HG02763 (cell line): ENCODE results near the gene RERE.

ENCODE experiments used
- ATAC-seq: cut with Tn5 transposase; IDR thresholded peaks from one replicate; pipeline ENCODE4 v1.9.1; 2021; ENCODE audit warnings: mild to moderate bottlenecking, moderate library complexity; ENCODE audit not compliant: unreplicated experiment

Gene RERE

DNA sequence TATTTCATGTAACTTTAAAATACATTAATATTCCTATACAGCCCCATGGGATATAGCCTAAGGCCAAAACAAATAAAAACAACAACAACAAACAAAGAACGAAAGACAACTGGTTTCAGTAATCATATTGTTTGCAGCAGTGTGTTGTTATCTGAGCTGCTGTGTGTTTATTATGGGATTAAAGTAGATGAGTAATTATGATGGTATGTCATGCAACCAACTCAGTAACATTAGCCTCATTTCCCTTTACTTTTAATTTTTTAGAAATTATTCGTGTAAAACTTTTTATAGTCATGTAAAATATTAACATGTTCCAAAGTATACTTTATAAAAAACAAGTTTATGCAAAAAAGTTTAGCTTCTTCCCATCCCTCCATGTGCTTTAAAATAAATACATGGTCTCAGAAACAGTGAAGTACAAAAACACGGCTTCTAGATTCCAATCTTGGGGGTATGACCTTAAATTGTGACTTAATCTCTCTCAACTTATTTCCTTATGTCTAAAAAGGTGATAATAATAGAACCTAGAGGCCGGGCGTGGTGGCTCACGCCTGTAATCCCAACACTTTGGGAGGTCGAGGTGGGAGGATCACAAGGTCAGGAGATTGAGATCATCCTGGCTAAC, 323.4 kb downstream of the RERE start:
- no peak for ATAC-seq

DNA sequence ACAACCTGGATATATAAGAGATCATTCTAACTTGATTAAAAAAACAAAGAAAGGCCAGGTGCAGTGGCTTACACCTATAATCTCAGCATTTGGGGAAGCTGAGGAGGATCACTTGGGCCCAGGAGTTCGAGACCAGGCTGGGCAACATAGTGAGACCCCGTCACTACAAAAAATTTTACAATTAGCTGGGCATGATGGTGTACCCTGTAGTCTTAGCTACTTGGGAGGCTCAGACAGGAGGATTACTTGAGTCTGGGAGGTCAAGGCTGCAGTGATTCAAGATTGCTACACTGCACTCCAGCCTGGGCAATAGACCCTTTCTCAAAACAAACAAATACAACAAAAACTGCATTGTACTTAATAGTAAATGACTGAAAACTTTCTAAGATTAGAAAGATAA, 330.2 kb downstream of the RERE start:
- ATAC-seq, result no peak

DNA sequence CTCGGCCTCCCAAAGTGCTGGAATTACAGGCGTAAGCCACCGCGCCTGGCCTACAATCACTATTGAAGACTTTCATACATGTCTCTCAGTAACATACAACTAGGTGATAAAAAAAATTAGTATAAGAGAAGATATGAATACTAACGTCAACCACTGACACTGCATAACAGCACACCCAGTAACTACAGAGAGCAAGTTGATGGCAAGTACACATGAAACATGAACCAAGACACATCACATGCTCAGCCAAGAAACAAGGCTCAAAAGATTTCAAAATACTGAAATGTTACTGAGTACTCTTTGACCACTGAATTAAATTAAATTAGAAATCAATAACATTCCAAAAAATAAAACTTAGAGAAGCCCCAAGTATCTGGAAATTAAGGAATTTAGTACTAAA, 331.4 kb downstream of the RERE start:
- ATAC-seq, result no peak

DNA sequence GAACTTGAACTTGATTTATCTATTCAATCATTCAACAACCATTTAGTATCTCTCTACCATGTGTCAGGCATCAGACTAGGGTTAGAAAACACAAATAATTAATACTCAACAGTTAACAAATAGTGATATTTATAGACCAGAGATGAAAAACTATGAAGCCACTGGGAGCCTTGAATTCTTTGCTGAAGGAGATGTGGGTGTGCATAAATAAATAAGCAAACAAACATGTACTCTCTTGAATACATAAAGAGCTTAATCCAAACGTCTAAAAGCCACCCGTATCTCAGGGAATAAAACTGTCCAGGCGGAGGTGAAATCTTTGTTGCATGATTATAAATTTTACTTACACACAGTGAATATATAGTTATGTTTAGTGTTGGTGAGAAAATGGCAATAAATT, 333.9 kb downstream of the RERE start:
- ATAC-seq, result no peak

DNA sequence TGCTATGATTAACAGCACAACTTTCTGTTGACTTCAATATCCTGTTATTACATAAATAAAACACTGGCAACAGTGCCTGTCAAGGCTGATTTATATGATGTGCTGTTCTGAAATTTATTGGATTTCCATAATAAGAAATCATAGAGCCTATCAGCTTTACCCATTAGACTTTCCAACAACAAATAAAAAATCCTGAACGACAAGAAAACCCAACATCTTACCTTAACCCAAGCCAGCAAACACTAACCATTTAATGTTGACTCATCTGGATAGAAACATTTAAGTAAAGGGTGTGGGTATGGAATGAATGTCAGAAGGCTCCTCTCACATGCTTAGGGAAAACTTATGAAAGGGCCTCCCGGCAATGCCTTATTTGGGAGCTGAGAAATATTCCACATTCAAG, 334.5 kb downstream of the RERE start:
- ATAC-seq, result no peak

DNA sequence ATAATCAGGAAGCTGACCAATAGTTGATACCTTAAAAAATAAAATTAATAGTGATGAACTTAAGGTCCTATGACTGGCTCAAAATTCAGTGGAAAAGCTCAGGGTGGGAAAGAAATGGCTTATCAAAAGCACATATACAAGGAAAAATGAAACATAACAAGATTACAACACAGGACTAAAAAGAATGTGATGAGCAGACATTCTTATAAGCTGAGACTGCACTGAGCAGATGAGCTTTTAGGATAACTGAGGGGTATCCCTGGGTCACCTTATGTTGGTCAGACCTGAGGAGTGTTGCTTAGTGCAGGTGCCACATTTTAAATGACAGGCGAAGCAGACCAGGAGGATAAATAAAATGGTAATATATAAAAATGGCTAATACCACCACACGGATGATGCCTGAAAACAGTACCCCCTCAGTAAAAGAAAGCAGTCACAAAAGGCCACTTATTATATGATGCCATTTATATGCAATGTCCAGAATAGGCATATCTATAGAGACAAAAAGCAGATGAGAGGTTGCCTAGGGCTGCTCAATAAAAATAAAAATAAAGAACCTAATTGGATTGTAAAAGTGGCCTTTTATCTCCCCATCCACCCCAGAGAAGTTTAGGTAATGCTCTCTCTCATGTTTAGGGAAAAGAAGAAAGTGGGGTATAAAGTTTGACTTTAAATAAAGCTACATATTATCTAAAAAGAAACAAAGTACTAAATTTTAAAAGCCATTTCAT, 335.6 kb downstream of the RERE start:
- ATAC-seq, result no peak

DNA sequence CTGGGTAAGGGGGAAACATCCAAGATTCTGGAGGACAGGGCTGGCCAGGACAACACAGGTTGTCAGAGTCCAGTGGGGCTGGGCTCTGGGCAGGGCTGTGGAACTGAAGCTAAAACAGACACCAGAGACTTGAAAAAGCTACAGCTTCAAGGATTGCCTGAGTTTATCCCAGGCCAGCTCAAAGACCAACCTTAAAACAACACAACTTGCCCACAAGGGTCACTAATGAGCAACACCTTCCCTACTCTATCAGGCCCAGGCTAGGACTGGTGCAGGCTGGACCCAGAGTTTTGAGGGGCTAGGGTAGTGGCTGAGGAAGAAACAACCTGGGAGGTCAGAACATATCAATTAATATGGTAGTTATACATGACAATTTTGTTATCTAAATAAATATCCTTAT, 338.9 kb downstream of the RERE start:
- no peak for ATAC-seq

DNA sequence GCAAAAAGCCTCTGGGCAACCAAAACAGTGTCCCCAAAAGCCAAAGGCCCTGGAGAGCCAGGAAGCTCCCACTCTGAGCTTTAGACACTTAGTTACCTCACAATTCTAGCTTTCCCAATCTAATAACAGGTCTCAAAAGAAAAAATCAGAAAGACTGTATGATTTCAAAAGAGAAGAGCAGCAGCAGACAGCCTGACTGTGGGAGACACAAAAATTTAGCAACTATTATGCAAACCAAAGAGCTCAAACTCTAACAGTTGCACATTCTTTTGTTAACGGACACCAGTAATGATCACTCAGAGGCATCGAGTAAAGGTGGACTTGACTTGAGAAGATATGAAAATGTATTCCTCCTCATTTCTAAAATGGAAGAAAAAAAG, 339.5 kb downstream of the RERE start:
- ATAC-seq, result no peak

DNA sequence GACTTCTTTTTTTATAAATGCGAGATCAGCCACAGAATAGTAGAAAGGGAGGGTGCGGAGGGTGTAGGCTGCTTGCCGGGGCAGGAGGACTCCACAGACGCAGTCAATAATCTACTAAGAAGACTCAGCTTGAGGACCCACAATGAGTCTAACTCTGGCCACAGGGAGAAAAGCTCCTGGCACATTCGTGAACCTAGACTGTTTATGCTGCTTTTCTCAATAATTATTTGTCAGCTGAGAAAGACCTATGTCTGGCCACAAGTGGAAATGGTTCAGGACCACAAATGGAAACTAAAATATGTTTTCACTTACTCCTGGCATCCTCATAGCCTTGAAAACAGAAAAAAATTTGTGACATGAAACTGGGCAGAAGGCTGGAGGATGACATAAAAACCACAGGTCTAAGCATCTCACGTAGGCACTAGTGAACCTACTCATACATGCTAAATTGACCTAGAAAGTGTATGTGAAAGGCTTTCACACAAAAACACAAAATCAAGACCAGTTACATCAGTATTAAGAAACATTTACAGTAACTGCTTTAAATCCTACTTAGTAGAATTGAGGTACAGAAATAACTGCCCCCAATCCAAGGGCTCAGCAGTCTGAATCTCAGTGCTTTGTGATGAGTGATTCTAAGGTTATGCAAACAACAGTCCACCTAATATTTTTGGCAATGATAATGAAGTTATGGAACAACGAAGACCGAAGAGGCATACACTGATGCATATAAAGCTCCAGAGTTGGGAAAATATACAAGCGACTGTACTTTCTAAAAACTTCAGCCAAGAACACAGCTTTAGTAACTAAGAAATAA, 340.1 kb downstream of the RERE start:
- ATAC-seq, result peak; percentile 68

DNA sequence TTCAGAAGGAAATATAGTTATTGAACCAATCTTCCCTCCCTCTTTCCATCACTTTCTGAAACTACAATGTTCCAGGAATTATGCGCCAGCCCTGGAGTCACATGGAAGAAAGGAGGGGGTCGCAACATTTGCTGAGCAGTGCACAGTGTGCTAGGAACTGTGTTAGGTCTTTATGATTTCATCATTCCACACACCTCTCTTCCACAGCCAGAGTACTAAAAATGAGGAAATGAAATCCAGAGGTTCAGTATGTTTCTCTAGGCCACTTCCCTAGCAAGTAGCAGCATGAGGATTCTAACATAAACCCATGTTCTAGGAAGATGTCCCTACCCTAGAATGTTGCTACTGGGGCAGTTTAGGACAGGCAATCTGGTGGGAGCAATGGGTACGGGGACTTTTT, 341.4 kb downstream of the RERE start:
- no peak for ATAC-seq

DNA sequence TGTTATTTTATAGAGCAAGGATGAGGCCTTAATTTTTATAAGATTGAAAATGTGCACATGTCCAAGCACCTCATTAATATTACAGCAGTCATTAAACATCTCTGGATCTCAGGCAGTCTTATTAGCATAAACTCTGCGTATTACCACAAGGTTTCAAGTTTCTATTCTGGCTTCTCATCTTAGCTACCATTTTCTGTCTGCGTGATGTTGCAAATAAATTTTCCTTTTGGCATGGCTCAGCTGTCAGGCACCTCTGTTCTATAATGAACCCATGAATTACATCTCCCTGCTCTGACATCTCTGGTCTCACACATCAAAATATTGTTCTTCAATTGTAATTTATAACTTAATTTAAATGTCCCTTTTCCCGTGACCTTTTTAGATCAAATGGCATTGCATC, 343.1 kb downstream of the RERE start:
- no peak for ATAC-seq

DNA sequence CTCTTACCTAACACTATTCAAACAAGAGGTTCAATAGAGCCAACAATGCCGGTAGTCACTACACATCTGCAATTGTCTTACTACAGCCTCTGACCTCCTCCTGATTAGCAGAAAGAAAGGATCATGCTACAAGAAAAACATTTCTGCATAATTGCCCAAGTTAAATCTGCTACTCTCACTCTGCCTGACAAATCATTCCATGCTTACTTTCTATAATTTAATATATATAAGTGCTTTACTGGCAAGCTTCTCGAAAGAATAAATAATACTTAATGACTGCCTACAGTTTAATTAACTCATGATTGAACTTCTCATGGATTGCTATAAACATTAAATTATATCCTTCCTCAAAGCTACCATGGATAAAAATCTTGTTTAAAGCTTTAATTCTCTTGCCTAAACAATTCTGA, 343.5 kb downstream of the RERE start:
- ATAC-seq, result no peak

DNA sequence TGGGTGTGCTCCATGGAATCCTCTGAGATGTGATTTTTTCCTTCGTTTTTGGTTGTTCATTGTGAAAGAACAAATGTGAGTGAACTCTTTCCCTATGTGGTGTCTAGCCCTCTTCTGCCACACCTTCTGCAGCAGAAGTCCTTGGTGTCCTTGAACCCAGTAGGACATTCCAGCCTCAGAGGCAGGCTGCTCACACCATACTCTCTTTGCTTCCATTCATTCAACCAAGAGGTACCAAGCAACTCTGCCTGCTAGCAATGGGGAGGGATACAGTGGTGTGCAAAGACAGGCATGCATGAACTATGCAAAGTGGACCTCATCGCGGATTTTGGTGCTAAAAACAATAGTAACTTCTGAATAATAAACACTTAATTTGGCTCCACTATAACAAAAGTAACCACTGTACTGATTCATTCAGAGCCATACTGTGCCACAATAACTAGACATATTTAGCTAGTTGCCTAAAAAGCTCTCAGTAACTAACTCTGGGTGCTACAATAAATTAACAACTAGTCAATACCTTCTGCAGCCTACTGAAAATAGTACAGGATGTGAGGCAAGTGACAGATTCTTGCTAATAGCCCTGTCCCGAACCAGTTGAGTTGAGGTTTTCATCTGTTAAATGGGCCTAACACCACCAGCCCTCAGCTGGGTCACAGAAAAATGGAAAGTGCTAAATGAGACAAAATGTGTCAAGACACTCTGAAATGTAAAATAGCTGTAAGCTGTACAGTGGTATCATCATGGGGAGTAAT, 344.1 kb downstream of the RERE start:
- no peak for ATAC-seq

DNA sequence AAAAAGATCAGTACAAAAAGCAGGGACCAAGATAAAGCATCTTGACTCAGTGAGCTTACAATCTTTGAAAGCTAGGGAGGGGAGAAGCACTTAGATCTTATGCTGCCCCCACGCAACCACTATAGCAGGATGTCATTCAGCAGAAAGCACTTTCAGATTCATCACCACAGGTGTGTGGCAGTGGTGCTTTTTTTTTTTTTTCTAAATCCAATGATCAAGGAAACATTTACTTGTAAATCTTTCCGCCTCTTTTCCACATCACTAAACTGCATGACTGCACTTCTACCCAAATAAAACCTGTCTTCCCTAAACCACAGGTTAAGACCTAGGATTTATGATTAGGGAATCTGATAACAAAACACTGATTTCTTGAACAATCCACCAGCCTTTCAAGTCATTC, 344.8 kb downstream of the RERE start:
- ATAC-seq, result no peak

DNA sequence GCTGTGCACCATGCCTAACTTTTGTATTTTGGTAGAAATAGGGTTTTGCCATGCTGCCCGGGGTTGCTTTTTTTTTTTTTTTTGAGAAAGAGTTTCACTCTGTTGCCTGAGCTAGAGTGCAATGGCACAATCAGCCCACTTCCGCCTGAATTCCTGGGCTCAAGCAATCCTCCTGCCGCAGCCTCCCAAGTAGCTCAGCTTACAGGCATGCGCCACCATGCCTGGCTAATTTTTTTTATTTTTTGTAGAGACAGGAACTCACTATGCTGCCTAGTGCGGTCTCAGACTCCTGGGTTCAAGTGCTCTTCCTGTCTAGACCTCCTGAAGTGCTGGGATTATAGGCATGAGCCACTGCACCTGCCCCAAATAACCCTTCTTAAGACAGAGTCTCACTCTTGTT, 346.0 kb downstream of the RERE start:
- no peak for ATAC-seq

DNA sequence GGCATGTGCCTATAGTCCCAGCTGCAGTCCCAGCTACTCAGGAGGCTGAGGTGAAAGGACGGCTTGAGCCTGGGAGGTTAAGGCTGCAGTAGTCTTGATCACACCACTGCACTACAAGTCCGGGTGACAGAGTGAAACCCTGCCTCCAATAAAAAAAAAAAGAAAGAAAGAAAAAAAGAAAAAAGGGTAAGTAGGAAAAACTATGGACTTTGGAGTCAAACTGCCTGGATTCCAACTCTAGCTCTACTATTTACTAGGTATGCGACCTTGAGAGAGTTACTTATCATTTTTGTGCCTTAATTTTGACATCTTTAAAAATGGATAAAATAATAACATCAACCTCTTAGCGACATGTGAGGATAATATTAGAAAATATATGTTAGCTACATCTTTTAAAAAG, 348.7 kb downstream of the RERE start:
- ATAC-seq, result no peak

DNA sequence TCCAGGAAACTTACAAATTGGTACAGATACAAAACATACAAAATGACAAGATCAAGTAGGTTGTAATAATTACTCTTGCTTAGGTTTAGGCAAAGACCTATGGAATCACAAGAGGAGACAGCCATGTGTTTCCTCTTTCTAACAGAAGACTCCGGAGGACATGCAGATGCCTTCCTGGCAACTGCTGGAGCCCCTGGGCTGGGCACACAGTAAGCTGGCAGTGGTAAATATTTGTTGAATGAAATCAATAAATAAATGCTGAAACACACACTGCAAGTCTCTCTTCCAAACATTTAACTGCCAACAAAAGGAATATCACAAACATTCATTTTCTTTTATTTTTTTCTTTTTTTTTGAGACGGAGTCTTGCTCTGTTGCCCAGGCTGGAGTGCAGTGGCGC, 350.1 kb downstream of the RERE start:
- ATAC-seq, result no peak

DNA sequence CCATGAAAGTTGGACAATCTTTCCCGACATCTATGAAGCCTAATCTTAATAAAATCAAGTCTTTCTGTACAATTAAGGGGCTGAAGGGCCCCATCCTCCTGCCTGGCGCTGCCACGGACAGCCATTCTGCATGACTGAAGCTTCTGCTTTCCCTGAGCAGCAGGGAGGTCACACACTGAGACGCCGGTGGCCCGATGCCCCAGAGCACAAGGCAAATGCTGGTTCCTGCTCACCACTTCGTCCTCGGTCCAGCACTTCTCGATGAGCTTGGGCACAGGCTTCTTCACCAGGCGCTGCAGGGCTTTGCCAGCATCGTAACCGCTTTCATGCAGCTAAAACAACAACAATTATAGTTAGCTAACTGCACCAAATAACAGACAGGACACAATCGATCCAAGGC, 351.7 kb downstream of the RERE start:
- ATAC-seq, result no peak

DNA sequence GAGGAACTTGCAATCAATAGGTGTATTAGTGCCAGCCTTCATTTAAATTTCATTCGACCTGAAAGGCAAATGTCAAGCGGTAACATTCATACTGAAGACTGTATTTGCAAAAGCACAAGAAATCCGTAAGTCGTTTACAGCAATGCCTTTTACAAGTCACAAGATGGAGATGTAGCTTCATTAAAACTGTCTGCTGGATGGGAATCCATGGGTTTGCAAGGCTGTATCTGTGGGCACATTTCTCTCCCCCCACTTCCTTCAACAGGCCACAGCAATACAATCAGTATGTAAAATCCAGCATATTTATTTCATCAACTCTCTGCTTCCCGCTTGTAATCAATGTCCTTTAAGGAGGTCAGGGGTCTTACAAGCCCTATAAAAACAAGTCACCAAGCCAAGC, 352.4 kb downstream of the RERE start:
- ATAC-seq, result no peak

DNA sequence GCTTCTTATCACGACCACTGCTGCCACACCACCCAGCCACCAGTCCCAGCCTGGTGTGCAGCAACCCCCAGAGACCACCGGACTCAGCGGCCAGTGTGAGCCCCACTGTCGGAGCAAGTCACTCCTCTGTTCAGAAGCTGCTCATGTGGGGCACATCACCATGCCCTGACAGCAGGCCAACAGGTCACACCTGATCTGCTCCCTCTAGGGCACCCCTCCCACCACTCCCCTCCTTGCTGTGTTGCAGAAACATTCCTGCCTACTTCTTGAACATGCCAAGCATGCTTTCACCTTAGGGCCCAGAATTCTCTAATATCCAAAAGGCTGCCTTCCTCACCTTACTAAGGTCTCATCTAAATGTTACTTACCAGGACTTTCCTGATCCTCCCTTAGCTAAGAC, 353.1 kb downstream of the RERE start:
- no peak for ATAC-seq

DNA sequence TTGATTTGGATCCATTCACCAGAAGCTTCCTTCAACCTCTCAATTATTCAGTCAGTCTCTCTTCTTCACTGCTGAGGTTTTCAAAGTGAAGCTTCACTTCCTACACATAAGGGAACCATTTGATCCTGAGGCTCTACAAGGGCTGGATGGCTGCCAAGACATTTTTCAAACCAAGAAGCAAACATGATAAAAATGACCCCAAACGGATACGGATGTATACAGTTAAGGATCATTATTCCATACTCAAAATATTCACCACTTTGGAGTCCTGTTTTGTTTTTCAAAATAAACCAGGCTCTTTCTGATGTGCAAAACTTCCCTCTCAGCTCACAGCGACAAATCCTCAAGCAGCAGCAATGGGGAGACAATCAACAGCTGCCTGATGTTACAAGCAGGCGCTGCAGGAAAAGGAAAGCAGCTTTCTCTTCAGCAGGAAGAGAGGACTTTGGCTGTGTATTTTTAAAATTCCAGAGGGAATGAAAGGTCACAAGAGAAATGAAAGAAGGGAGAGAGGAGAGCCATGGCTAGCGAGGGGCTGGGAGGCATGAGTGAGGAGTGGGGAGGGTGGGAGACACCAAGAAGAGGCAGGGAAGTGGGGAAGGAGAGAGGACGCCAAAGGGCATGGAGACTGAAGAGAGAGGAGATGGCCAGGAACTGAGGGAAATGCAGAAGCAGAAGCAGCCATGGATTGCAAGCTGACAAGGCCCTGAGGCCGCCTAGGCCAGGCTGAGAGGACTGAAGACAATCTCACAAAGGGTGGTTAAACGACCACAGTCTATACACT, 354.1 kb downstream of the RERE start:
- no peak for ATAC-seq
